Measurements from ENCODE around the gene PTPN18.

- TF ChIP-seq CTCF (conservative IDR thresholded peaks at IDR 0.05 in 1 of 2, IDR thresholded peaks at IDR 0.05 in 1 of 2; ENCODE audit: low read depth in 1 of 2, low read length in 2 of 2): no peak
- TF ChIP-seq EZH2 (IDR thresholded peaks at IDR 0.05; ENCODE audit: low read length, missing control alignments): no peak
Observed at GRCh38 chr2:130316596-130316995, 39.3 kb upstream of the PTPN18 start.
